Measurements from ENCODE around the gene DDX1. TPM values are rescaled to one million over a fixed set of nuclear protein-coding genes. Genes with fewer than 3 reads are reported as not detected.

The DDX1 gene
- total and polyA plus RNA-seq, 2 donors (not counting 3 experiments of a cell fraction or from before 2014, with no cell fraction given): 41.2 to 117 TPM

DNA sequence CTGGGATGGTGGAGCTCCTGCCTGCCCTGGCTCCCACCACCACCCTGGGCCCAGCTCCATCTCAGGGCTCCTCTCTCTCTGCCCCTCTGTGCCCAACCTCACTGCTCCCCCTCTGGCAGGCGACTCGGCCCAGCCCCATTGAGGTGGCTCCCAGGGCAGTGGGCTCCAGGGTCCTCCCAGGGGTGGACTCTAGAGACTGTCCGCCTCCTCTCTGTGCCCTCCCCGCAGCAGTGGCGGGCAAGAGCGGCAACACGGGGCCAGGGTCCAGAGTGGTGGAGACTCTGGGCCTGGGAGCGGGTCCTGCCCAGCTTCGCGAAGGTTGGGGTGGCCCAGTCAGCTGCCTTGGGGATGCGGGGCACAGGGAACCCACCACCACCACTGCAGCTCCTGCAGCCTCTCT, 27.4 kb downstream of the DDX1 start:
- no peak for DNase-seq (ENCODE audit: low read depth, low spot score)
- no peak overlapping the region for H2AFZ ChIP-seq (ENCODE audit: low read depth, low read length)
- H4K20me1 ChIP-seq (replicated peaks; ENCODE audit: control insufficient read depth, extremely low read depth, insufficient read depth, low read length): no peaks in the 10 kb centered on the region
- H3K9me1 ChIP-seq (replicated peaks; ENCODE audit: control insufficient read depth, extremely low read depth, insufficient read depth, low read length): no peaks in the 10 kb centered on the region
- dilution Hi-C loops (cut with MboI; ENCODE audit: extremely low pct_ligation_motif_present, low sequenced_read_pairs): no loop called here
- H3K9ac ChIP-seq (replicated peaks; ENCODE audit: extremely low read depth, insufficient read depth, low read length): no peak overlapping the region
- FAIRE-seq: no peak
- H3K79me2 ChIP-seq (ENCODE audit: control insufficient read depth, insufficient read depth, low read length): no peaks in the 10 kb centered on the region
- intact Hi-C loops (cut with micrococcal nuclease): no loop called here
- no peak for TF ChIP-seq EZH2 (IDR thresholded peaks at IDR 0.05; ENCODE audit: borderline replicate concordance, low read depth, low read length, severe bottlenecking)
- TF ChIP-seq POLR2A (IDR thresholded peaks at IDR 0.05; ENCODE audit: low read depth, low read length): no peak
- TF ChIP-seq, protein P1, sequence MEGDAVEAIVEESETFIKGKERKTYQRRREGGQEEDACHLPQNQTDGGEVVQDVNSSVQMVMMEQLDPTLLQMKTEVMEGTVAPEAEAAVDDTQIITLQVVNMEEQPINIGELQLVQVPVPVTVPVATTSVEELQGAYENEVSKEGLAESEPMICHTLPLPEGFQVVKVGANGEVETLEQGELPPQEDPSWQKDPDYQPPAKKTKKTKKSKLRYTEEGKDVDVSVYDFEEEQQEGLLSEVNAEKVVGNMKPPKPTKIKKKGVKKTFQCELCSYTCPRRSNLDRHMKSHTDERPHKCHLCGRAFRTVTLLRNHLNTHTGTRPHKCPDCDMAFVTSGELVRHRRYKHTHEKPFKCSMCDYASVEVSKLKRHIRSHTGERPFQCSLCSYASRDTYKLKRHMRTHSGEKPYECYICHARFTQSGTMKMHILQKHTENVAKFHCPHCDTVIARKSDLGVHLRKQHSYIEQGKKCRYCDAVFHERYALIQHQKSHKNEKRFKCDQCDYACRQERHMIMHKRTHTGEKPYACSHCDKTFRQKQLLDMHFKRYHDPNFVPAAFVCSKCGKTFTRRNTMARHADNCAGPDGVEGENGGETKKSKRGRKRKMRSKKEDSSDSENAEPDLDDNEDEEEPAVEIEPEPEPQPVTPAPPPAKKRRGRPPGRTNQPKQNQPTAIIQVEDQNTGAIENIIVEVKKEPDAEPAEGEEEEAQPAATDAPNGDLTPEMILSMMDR (IDR thresholded peaks at IDR 0.05; ENCODE audit: extremely low read depth in 1 of 2, insufficient read depth in 1 of 2, low read depth in 1 of 2, low read length in 2 of 2): no peak
- no peak for TF ChIP-seq FOS (IDR thresholded peaks at IDR 0.05; ENCODE audit: borderline replicate concordance, insufficient read depth, low read length)
- no peak for TF ChIP-seq JUN (IDR thresholded peaks at IDR 0.05; ENCODE audit: borderline replicate concordance, insufficient read depth, insufficient read length, low read depth)
- no peak for TF ChIP-seq POLR2AphosphoS5 (IDR thresholded peaks at IDR 0.05; ENCODE audit: insufficient read depth, low read depth, low read length)
- TF ChIP-seq MYC (IDR thresholded peaks at IDR 0.05; ENCODE audit: low read depth, low read length): no peak
- TF ChIP-seq, protein P2, sequence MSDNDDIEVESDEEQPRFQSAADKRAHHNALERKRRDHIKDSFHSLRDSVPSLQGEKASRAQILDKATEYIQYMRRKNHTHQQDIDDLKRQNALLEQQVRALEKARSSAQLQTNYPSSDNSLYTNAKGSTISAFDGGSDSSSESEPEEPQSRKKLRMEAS (IDR thresholded peaks at IDR 0.05; ENCODE audit: insufficient read depth, insufficient read length): no peak
- no peak for TF ChIP-seq GATA2 (IDR thresholded peaks at IDR 0.05; ENCODE audit: insufficient read depth, insufficient read length, low read depth, low read length)
- ChIA-PET POLR2A (no interaction called here), CTCF (interaction anchor here (1.2 kb wide), 1 partner anchor 11 kb away, joined by 4 read pairs; no protein-coding TSS in a partner anchor)
- no TSS peak for BruUV-seq (replicated peaks)
- H3K4me3 ChIP-seq (replicated peaks in 1 of 3; ENCODE audit: insufficient read depth in 1 of 3, low read depth in 1 of 3, low read length in 3 of 3): no peak overlapping the region
- H3K36me3 ChIP-seq (ENCODE audit: control insufficient read depth in 2 of 2, extremely low read depth in 1 of 2, insufficient read depth in 2 of 2, low read length in 2 of 2): peaks cover 12 to 19% of the 10 kb centered on the region in 2 experiments
- no peaks in the 10 kb centered on the region for H3K27me3 ChIP-seq (ENCODE audit: control insufficient read depth in 2 of 2, insufficient read depth in 2 of 2, low read length in 2 of 2)
- peaks cover 7% of the 10 kb centered on the region for H3K4me1 ChIP-seq (ENCODE audit: control insufficient read depth, extremely low read depth, insufficient read depth, low read length)
- no peak overlapping the region for H3K4me2 ChIP-seq (ENCODE audit: insufficient read depth, low read length)
- H3K9me3 ChIP-seq (replicated peaks; ENCODE audit: control insufficient read depth, insufficient read depth, low read length): no peaks in the 10 kb centered on the region
- no peak overlapping the region for H3K27ac ChIP-seq (ENCODE audit: insufficient read depth, low read depth, low read length)

Measured in endothelial cell of umbilical vein (primary cell).